Skeletal muscle satellite cell (primary cell): ENCODE data around the gene ERC1.
"Not testable (repeated sequence)": the region's sequence is repeated elsewhere in the genome, so short reads cannot be mapped to it uniquely, and the experiment has no call there.

Source experiments
- H3K27me3 ChIP-seq: 2 replicates; pipeline ENCODE4 v1.7.0; 2013; ENCODE audit warnings: low read length; ENCODE audit not compliant: control insufficient read depth, insufficient read depth
- H3K36me3 ChIP-seq: 2 replicates; pipeline ENCODE4 v1.7.0; 2013; ENCODE audit warnings: mild to moderate bottlenecking, control low read depth, low read length; ENCODE audit not compliant: insufficient read depth
- H3K4me1 ChIP-seq: 2 replicates; pipeline ENCODE4 v1.7.0; 2013; ENCODE audit warnings: low read length; ENCODE audit not compliant: control insufficient read depth, insufficient read depth
- H3K4me2 ChIP-seq: 2 replicates; pipeline ENCODE4 v1.7.0; 2013; ENCODE audit warnings: mild to moderate bottlenecking, low read length
- H3K4me3 ChIP-seq: 2 replicates; pipeline ENCODE4 v1.7.0; 2013; ENCODE audit warnings: low read length
- H3K9ac ChIP-seq: 2 replicates; pipeline ENCODE4 v1.7.0; 2013; ENCODE audit warnings: mild to moderate bottlenecking, low read depth, low read length, moderate library complexity
- H3K9me3 ChIP-seq: replicated peaks from 2 replicates; pipeline ENCODE4 v1.7.0; 2013; ENCODE audit warnings: mild to moderate bottlenecking, control low read depth, low read length

ERC1 gene

GRCh38 chr12:1176191-1176590 lies 185.2 kb downstream of the ERC1 start:
- Histone ChIP-seq H3K36me3 (peaks cover 4% of the 10 kb centered on the region), H3K27me3 (no peaks in the 10 kb centered on the region), H3K4me2 (no peak overlapping the region)

GRCh38 chr12:1179128-1179527 lies 188.1 kb downstream of the ERC1 start:
- no peak overlapping the region for H3K9ac ChIP-seq
- no peaks in the 10 kb centered on the region for H3K9me3 ChIP-seq
- no peak overlapping the region for H3K4me2 ChIP-seq
- H3K4me3 ChIP-seq, result no peak overlapping the region
- H3K27me3 ChIP-seq, result no peaks in the 10 kb centered on the region
- peaks cover 31% of the 10 kb centered on the region for H3K4me1 ChIP-seq
- H3K36me3 ChIP-seq, result peaks cover 4% of the 10 kb centered on the region

More at GRCh38 chr12:1176191-1176590, 185.2 kb downstream of the ERC1 start:
- peaks cover 9% of the 10 kb centered on the region for H3K4me1 ChIP-seq
- H3K4me3 ChIP-seq, result no peak overlapping the region
- H3K9ac ChIP-seq, result no peak overlapping the region
- H3K9me3 ChIP-seq, result no peaks in the 10 kb centered on the region

- Histone ChIP-seq H3K36me3 (peaks cover 10% of the 10 kb centered on the region), H3K27me3 (no peaks in the 10 kb centered on the region), H3K4me2 (peak overlapping the region; percentile 13), H3K9me3 (no peaks in the 10 kb centered on the region), H3K4me3 (no peak overlapping the region), H3K9ac (no peak overlapping the region), H3K4me1 (peaks cover 45% of the 10 kb centered on the region)
Observed at GRCh38 chr12:1182069-1182468, 191.0 kb downstream of the ERC1 start.

GRCh38 chr12:1184402-1184801 lies 193.4 kb downstream of the ERC1 start:
- H3K4me3 ChIP-seq, result no peak overlapping the region
- peaks cover 45% of the 10 kb centered on the region for H3K4me1 ChIP-seq
- H3K27me3 ChIP-seq, result no peaks in the 10 kb centered on the region
- H3K9me3 ChIP-seq, result no peaks in the 10 kb centered on the region
- H3K36me3 ChIP-seq, result peaks cover 10% of the 10 kb centered on the region
- peak overlapping the region; percentile 48 for H3K4me2 ChIP-seq
- H3K9ac ChIP-seq, result peak overlapping the region; percentile 47

- no peaks in the 10 kb centered on the region for H3K27me3 ChIP-seq
- no peak overlapping the region for H3K4me3 ChIP-seq
- peaks cover 45% of the 10 kb centered on the region for H3K4me1 ChIP-seq
- no peak overlapping the region for H3K9ac ChIP-seq
- H3K9me3 ChIP-seq, result no peaks in the 10 kb centered on the region
- no peak overlapping the region for H3K4me2 ChIP-seq
- H3K36me3 ChIP-seq, result peaks cover 10% of the 10 kb centered on the region
Observed at GRCh38 chr12:1185460-1186182, 194.6 kb downstream of the ERC1 start.

GRCh38 chr12:1186298-1186697 lies 195.3 kb downstream of the ERC1 start:
- no peaks in the 10 kb centered on the region for H3K27me3 ChIP-seq
- H3K4me3 ChIP-seq, result no peak overlapping the region
- no peak overlapping the region for H3K4me2 ChIP-seq
- H3K4me1 ChIP-seq, result peaks cover 40% of the 10 kb centered on the region
- H3K9ac ChIP-seq, result no peak overlapping the region
- peaks cover 14% of the 10 kb centered on the region for H3K36me3 ChIP-seq
- H3K9me3 ChIP-seq, result no peaks in the 10 kb centered on the region

- Histone ChIP-seq H3K4me2 (no peak overlapping the region), H3K9ac (no peak overlapping the region), H3K36me3 (peaks cover 23% of the 10 kb centered on the region)
Observed at GRCh38 chr12:1188016-1188415, 197.0 kb downstream of the ERC1 start.

GRCh38 chr12:1189163-1189562 lies 198.1 kb downstream of the ERC1 start:
- Histone ChIP-seq H3K9ac (no peak overlapping the region), H3K9me3 (no peaks in the 10 kb centered on the region), H3K4me2 (no peak overlapping the region), H3K4me3 (no peak overlapping the region), H3K36me3 (peaks cover 23% of the 10 kb centered on the region), H3K4me1 (peaks cover 14% of the 10 kb centered on the region), H3K27me3 (no peaks in the 10 kb centered on the region)

More at GRCh38 chr12:1188016-1188415, 197.0 kb downstream of the ERC1 start:
- Histone ChIP-seq H3K27me3 (no peaks in the 10 kb centered on the region), H3K4me3 (no peak overlapping the region), H3K4me1 (peaks cover 25% of the 10 kb centered on the region), H3K9me3 (no peaks in the 10 kb centered on the region)

- H3K9me3 ChIP-seq, result no peaks in the 10 kb centered on the region
- peaks cover 18% of the 10 kb centered on the region for H3K36me3 ChIP-seq
Observed at GRCh38 chr12:1195513-1195912, 204.5 kb downstream of the ERC1 start.

GRCh38 chr12:1197264-1198018 lies 206.4 kb downstream of the ERC1 start:
- Histone ChIP-seq H3K4me2 (no peak overlapping the region), H3K9ac (no peak overlapping the region), H3K36me3 (peaks cover 4% of the 10 kb centered on the region), H3K4me3 (no peak overlapping the region), H3K4me1 (peaks cover 8% of the 10 kb centered on the region), H3K27me3 (no peaks in the 10 kb centered on the region), H3K9me3 (no peaks in the 10 kb centered on the region)

More at GRCh38 chr12:1195513-1195912, 204.5 kb downstream of the ERC1 start:
- Histone ChIP-seq H3K4me1 (peaks cover 8% of the 10 kb centered on the region), H3K9ac (no peak overlapping the region), H3K4me2 (no peak overlapping the region), H3K4me3 (no peak overlapping the region), H3K27me3 (no peaks in the 10 kb centered on the region)

- not testable (repeated sequence) for H3K27me3 ChIP-seq, H3K4me3 ChIP-seq, H3K4me2 ChIP-seq, H3K9me3 ChIP-seq, H3K9ac ChIP-seq, H3K36me3 ChIP-seq
- H3K4me1 ChIP-seq, result peaks cover 12% of the 10 kb centered on the region
Observed at GRCh38 chr12:1198854-1199253, 207.8 kb downstream of the ERC1 start.
